Measurements from ENCODE around the gene IZUMO4.
A peak's percentile ranks its signal among the peaks of the same experiment; 100 is the strongest.

Gene IZUMO4

DNA sequence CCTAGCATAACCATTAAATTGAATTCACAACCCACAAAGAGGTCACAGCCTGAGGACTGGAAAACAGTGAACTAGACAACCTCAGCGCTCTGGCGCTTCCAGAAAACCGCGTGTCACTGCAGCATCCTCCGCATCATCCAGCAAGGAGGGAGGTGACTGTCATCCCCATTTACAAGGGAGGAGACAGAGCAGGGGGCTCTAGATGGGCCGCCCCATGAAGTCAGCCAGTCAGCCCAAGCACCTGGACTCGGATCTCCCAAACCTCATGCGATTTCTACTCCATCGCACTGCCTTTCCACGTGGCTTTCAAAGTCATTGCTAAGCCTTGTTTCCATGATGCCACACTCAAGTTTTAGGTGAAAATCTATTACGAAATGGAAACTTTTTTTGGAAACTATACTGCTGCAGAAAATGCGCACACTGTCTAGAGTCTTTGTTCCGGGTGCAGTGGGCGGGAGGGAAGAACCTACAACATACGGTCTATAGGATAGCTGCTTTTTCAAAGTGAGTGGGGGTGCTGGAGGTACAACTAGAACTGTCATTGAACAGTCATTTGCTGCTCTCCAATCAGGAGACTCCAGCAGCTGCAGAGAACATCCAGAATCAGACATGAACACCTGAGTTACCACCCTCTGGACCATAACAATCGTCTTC lies 51.9 kb downstream of the IZUMO4 start:
- DNase-seq (ENCODE audit: low read depth in 2 of 2) = peak in 1 of 2 donors; percentile 20
